Activated CD4-positive, CD25-positive, alpha-beta regulatory T cell treated with anti-CD3 and anti-CD28 coated beads, Interleukin-2, amount 50 U/mL, for 72 hours (primary cell): ENCODE data around the gene ZFP64.
"Not testable (repeated sequence)": the region's sequence is repeated elsewhere in the genome, so short reads cannot be mapped to it uniquely, and the experiment has no call there.

Experiments used
- DNase-seq: peaks from one replicate; pipeline ENCODE4 v3.0.0; 2021

ZFP64 gene

DNA sequence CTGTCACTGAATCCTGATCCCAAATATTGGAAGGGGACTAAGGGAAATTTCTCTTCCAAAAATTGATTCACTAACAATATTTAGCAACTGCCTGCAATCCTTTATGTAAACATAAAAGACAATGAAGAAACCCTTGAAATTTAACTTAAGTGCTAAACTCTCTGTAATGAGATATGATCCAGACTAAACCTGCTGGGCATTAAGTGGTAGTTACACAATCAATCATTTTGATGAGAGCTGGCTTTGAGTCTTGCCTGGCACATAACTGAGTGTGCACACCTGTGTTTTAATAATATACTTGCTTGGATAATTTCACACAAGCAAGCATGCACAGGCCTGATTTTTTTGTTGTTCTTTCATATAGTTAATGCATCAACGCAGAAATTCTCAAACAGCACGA, 9.8 kb upstream of the ZFP64 start:
- no peak for DNase-seq

DNA sequence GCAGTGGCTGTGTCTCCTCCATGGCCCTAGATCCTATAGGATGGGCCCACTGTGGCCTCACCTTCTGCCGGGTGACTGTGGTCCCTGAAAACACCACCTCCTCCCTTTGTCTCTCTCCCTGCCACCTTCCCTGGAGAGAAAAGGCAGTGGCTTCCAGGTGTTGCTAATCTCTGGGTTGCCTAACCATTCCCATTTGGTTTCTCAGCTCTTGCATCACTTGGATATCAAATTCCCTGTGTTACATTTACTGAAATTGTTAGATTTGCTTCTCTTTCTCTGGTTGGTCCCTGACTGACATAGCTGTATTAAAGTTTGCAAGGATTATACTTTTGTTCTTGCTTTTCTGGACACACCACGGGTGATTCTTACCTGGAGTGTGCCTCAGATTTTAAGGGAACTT, 9.3 kb upstream of the ZFP64 start:
- no peak for DNase-seq

DNA sequence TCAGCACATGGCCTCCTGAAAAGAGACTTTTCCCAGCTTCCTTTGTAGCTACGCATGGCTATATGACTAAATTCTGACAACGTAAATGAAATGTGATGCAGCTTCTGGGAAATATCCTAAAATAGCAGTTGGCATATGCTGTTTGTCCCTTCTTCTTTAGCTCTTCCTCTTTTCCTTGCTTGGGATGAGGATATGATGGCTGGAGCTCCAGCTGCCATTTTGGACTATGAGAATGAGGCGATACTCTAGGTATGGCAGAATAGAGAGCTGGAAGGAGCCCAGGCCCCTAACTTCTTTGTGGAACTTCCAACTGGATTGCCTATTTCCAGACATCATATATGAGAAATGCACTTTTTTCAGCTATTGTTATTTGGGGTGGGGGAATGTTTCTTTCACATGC, 5.3 kb upstream of the ZFP64 start:
- DNase-seq = no peak

DNA sequence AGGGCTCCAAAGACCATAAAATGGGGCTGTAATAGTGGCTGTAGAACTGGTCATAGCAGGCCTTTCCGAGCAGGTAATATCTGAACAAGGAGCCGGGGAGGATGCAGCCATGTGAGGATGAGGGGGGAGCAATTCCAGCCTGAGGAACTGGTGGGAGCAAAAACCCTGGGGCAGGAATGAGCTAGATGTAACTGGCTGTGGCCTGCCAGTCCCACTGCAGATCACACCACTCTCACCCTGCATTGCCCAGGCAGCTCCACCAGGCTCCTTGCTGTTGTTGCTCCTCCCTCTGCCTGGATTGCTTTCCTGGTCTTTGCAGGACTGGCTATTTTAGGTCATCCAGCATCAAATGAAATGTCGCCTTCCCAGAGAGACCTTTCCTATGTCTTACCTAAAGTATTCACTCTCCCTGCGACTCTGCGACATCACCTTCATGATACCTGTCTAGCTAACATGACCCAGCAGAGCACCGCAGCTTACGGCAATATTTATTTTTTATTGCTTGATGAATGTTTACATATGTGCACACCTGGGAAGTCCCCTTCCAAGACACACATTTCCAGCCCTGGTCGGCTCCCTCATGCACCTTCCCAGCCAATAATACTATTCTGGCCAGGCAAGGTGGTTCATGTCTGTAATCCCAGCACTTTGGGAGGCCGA, 2.4 kb upstream of the ZFP64 start:
- no peak for DNase-seq

DNA sequence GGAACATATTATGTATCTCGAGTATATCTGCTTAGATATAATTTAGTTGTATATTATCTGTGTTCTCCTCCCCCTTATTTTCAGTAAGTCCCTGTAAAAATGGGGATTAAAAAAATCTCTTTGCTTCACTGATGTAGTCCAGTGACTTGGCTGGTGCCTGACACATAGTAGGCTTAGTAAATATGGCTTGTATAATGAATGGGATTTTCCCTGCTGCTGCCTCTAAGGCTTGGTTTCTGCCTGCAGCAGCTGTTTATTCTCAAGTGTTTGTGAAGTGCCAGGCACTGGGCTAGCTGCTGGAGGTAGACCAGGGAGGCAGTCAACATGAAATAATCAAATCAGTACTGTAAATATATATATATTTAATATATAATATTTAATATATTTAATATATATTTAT, 1.6 kb upstream of the ZFP64 start:
- DNase-seq = no peak

DNA sequence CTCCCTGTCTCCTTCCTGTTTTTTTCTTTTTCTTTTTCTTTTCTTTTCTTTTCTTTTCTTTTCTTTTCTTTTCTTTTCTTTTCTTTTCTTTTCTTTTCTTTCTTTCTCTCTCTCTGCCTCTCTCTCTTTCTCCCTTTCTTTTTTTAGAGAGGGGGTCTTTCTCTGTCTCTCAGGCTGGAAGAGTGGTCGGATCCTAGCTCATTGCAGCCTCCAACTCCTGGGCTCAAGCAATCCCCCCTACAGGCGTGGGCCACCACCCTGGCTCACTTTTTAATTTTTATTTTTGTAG, 1.1 kb upstream of the ZFP64 start:
- not testable (repeated sequence) for DNase-seq

DNA sequence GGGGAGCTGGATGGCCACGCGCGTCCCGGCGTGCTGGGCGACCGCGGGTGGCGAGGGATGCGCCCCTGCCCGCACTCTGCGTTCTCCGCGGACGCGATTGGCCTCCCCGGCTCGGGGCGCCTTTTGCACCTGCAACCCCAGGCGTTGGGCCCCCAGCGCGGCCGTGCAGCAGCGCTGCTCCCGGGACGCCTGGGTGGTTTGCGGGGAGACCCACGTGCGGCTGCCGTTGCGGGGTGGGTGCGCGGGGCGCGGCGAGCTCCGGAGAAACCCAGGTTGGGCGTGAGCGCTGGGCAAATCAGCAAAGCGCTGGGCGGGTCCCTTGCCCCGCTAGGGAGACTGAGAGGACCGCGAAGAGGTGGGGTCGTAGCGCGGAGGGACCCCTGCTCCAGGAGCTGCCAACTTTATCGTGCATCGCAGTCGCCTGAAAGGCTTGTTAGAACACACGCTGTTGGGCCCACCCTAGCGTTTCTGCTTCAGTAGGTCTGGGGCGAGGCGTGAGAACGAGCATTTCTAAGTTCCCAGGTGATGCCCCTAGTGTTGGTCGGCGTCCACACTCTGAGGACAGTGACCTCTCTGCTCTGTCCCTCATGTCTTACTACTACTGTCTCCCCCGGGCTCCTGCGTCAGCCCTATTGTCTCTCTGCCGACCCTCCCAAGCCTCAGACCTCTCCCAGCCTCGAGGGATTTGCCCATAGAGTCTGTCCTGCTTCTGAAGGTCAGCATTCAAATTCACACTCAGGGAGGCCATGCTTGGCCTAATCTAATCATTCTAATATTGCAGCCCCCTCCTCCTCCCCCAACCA, 538 bp upstream of the ZFP64 start:
- DNase-seq = peak; percentile 61

DNA sequence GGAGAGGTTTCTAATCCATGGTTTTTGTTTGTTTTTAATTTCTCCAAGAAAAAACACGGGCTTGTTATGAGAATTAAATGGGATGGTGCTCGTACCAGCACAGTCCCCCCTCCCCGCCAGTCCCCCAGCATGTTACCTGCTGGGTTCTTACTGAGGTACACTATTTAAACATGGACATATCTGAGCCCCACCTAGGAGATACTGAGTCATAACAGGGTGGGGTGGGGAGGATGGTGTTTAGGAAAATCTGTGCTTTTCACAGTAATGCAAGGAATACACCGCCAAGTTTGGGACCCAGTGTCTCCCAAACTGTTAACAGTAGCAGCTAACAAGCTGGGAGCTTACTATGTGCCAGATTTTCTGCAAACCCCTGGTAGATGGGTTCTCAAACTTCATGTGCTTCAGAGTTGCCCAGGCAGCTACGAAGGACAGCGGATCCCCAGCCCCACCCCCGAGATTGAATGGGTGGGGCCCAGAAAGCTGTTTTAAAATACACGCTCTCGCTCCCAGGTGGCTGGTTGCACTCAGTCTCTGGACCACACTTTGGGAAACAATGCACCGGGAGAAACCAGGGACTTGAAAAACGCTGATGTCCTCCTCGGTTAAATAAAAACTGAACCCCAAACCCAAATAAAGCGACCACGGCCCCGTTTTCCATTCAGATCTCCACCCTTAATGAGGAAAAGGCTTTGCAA, 995 bp downstream of the ZFP64 start:
- DNase-seq = peak; percentile 47

DNA sequence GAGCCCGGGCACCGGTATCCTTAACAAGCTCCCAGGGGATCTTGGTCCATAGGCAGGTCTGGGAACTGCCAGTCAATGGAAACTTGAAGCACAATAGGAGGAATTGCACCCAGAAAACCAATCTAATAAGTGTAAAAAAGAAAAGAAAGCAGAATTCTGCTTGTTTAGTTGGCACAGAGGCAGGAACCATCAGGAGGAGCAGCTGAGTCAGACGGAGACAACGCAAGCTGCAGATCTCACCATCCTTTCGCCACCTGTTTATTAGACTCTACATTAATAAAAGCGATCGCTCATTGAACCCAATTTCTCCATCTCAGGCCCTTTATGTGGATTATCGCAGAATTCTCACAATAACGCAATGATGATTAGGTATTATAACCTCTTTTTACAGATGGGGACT, 9.8 kb downstream of the ZFP64 start:
- DNase-seq = no peak

DNA sequence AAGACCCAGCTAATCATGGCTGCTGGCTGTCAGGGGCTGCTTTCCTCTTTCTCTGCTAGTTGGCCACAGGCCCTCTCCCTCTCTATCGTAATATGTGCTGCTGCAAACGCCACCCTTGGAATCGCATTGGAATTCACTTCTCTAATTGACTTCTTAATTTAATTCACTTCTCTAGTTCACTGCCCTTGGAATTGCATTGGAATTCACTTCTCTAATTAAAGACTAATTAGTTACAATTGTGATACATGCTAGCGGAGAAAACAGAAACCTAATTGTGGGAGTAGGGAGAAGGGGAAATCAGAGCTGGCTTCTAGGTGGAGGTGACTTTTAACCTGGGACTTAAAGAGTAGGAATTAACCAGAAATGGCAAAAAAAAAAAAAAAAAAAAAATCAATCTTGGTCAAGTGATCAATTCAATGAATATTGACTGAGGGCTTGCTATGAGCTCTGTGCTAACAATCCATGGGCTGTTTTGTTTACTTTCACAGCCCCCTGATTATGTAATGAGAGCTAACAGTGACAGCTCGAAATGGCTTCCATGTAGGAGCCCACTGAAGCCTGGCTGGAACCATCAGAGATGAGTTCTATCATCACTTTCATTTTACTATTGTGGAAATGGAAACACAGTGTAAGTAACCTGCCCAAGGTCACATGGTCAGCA, 11.3 kb downstream of the ZFP64 start:
- no peak for DNase-seq

DNA sequence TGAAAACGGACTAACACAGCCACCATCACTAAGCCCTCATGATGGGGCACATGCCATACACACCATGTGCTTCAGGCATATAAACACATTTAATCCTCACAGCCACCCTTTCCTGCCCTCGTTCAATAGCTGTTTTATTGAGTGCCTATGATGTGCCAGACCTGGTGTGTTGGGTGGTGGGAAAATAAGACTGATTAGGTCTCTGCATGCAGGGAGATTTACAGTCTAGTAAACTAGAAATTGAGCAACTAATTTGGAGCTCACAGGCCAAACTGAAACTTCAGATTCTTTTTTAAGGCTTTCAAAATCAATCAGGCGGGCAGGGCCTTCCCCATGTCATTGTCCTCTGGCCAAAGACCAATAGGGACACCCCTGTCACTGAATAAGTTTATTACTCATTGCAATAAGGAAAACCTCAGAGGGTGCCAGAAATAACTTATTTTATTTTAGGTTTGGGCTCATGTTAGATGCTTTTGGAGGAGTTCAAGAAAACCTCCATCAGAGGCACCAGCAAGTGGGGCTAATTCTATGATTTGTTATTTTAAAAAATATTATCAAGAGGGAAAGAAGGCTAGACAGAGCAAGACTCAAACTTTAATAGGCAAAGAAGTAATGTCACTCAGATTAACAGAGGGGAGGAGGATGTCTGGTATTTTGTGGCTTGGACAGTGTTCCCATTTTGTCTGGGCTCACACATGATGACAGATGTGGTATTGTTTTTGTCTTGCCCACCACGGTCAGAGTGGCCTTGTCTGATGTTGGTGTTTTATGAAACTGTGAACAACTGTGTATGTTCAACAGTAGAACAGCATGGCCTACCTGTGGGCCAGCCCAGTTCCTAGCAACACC, 12.0 kb downstream of the ZFP64 start:
- no peak for DNase-seq

DNA sequence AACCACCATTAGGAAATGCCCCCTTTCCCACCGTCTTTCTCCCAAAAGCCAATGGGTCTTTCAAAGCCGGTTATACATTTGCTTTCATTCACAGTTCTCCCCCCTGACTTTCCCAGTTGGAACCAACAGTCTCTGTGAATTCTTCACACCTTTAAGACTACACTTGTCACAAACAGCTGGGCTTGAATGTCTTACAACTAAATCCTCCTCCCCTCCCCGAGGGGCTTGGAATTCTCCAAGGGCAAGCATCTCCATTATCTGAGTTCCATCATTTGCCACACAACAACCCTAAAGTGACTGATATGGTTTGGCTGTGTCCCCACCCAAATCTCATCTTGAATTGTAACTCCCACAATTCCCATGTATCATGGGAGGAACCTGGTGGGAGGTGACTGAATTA, 12.9 kb downstream of the ZFP64 start:
- no peak for DNase-seq

DNA sequence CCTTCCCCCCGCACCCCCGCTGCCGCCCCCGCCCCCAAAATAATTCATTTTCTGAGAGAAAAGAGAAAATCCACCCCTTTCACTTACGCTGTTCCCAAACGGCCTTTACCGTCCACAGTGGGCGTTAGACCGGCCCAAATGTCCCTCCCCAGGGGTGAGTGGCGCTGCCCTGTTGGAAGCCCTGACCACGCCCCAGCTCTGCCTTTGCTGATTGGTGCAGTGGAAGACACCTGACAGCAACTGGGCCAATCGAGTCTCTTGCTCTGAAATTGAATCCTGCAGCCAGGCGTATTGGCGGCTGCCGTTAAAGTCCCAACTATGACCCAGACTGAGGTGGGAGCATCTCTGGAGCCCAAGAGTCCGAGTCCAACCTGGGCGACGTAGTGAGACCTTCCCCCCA, 15.7 kb downstream of the ZFP64 start:
- no peak for DNase-seq

DNA sequence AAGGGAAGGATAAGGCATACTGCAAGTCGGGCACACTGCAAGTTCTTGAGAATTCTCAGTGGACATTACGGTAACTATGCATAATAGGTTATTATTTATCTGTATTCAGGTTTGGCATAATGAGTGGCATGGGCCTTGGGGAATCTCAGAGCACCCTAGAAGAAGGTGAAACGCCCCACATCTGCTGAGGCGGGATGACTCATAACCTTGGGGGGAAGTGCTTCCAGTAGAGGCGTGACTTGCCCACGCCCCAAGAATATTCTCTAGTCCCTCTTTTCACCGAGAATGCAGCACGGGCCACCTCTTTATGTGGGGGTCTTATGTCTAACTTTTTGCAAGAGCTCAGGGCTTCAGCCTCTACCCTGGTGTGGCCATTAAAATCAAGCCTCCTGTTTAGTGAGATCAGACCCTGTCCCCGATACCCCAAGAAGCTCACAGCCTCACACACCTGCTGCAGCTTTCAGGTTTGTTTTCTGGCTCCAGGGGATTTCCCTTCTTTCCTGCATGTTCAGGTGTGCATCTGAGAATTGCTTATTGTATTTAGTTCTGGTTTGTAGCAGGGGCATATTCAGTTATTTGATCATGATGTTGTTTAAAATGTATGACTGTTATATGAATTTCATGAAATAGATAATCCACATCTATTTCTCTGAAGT, 19.1 kb downstream of the ZFP64 start:
- DNase-seq = no peak

DNA sequence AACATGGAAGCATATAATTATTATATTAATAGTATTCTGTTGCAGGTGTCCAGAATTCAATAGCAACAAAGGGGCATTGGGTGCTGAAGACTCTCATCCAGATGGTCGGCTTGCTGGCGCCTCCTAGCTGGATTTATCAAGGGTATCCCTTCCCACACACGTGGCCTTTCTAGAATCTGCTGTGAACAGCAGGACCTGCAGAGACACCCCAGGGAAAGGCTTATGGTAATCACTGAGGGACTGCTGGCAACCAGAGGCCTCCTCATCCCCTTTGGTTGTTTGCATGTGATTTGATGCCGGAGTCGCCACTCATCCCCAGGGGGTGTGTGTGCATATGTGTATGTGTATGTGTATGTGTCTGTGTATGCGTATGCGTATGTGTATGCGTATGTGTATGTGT, 20.6 kb downstream of the ZFP64 start:
- DNase-seq = no peak

DNA sequence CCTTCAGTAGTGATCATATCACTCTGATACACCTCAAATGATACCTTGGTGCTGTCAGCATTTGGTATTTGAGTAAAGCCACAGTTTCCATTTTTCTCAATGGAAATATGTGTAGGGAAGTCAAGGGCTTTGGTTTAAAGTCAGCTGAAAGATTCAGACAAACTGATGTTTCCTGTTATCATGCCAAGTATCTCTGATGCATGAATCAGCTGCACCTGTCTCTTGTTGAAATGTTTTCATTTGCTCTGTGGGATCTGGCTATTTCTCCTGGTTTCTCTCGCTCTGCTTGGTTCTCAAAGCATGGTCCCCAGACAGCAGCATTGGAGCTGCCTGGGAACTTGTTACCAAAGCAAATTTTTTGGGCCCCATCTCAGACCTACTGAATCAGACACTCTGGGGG, 23.5 kb downstream of the ZFP64 start:
- no peak for DNase-seq

DNA sequence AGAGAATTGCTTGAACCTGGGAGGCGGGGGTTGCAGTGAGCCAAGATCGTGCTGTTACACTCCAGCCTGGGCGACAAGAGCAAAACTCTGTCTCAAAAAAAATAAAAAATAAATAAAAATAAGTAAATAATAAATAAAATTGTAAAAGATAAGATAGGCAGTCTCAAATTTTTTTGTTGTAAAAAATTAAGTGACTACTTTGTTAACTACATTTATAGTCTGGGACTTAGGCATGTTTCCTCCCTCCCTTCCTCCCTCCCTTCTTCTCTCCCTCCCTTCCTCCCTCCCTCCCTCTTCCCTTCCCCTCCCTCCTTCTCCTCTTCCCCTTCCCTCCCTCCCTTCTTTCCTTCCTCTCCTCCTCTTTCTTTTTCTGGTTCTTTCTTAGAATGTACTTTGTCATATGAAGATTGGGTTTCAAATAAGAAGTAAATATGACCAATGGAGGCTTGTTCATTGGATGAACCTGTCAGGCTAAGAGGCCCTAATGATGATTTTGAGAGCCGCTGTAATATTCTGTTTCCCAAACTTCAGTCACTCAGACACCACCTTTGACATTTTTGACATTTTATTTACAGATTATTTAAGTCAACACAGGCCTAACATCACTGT, 24.2 kb downstream of the ZFP64 start:
- no peak for DNase-seq

DNA sequence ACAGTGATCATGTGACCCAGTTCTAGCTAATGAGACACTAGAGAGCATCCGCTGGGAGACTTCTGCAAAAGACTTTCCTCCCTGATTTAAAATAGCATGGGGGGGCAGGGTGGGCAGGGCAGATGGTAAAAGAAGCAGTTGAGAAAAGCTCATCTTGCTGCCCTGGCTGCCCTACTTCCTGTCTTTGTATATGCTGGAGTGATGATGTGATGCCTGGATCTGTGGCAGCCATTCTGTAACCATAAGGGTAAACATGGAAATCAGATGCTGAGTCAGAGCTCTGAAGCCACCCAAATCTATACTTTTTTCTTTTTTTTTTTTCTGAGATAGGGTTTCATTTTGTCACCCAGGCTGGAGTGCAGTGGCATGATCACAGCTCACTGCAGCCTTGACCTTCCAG, 25.4 kb downstream of the ZFP64 start:
- no peak for DNase-seq

DNA sequence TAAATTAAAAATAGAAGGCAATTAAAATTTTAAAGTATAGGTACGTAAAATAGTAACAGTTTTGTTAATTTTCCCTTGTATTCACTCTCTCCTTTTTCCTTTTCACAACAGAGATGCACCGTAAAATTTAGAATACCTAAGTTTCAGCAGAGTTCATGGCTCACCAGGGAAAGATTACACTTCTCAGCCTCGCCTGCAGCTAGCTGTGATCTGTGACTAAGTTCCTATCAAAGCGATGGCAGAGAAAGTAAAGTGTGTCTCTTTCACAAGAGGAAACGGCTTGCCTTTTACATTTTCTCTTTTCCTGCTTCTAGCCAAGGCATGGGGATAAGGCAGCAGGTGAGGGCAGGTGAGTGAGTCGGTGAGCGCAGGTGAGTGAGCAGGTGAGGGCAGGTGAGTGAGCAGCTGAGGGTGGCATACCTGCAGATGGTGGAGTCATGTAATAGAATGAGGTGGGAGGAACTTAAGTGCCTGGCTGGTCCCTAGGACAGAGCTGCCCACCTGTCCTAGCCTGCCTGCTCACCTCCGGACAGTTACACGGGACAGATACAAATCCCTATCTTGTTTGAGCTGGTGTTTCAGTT, 30.9 kb downstream of the ZFP64 start:
- no peak for DNase-seq

DNA sequence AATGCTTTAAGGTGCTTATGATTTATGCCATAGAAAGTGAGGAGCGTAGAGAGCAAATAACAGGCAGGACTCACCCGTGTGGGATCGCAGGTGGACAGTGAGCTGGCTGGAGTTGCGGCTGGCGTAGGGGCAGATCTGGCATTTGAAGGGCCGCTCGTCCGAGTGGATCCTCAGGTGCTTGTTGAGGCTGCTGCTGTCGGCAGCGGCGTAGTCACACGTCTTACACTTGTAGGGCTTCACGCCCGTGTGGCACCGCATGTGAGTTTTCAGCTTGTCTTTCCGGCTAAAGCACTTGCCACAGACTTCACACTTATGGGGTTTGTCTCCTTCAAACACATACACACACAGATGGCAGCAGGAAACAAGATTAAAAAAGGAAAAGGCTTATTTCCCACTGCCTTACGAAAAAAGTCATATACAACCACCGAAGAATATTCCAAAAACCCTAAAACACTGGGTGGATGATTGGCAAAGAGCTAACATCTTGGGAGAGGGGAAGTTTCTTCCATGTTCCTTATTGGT, 31.5 kb downstream of the ZFP64 start:
- no peak for DNase-seq

DNA sequence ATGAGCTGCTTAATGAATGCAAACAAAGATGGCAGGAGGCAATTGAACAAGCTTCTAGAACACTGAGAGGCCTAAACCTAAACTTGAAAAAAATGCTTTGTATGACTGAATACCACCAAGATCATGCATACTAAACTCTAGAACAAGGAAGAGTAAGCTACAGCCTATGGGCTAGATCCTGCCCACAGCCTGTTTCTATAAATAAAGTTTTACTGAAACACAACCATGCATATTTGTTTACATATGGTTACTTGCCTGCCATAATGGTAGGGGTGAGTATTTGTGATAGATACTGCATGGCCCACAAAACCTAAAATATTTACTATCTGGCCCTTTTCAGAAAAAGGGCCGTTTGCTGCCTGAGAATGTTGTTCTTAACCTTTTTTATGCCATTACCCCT, 37.0 kb downstream of the ZFP64 start:
- no peak for DNase-seq
